Skin epidermis (tissue), 12 donors: Measurements from ENCODE around the gene HEXIM2.

Source experiments
- H3K27ac ChIP-seq, 21 experiments: fragments of 200-600 bp; sonication (generic) in 11 of 21; one replicate each; pipeline ENCODE4 v1.5.0; 2020; ENCODE audit warnings: mild to moderate bottlenecking in 3 of 21, inconsistent platforms in 2 of 21, moderate library complexity in 2 of 21
- H3K4me3 ChIP-seq, 7 experiments: fragments of 200-600 bp; sonication (generic) in 2 of 7; one replicate each; pipeline ENCODE4 v1.5.0; 2020; ENCODE audit warnings: inconsistent platforms in 2 of 7, mild to moderate bottlenecking in 2 of 7, moderate library complexity in 1 of 7

Gene HEXIM2

DNA sequence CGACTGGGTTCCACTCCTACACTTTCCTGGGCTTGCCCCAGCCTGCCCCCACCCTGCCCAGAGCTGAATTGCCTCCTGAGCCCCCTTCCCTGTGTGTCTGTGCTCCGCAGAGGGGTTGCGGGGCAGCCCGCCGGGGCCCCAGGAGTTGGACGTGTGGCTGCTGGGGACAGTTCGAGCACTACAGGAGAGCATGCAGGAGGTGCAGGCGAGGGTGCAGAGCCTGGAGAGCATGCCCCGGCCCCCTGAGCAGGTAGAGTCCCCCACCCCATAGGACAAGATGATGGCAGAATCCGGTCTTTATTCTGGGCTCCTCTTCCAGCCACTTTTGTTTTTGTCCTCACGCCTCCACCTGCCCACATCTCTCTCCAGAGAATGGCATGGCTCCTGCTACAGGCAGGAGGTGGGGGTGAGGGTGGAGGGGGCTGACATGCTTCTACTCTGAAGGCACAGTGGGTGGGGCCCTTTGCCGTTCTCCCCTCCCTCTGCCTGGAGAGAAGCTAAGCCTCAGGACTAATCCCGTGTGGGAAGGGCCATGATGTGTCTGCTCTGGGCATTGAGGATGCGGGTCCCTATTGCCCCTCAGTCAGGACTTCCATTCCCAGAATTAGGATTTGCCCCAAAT lies 22.7 kb upstream of the HEXIM2 start:
- H3K27ac ChIP-seq, result no peak overlapping the region

DNA sequence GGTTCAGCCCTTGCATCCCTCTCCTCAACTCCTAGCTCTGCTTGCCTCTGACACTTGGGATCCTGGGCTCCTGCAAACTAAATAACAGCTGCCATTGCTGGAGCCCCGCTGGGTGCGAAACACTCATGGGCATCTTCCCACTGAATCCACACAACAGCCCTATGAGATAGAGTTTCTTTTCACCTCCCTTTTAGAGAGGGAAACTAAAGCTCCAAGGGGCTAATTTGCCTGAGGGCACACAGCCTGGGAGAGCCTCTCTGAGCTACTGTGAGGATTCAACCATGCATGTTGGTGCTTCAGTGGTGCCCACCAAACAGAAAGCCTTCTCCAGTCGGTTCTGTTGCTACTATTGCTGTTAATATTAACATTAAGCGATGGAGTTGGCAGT lies 22.1 kb upstream of the HEXIM2 start:
- H3K4me3 ChIP-seq, result no peak overlapping the region
- no peak overlapping the region for H3K27ac ChIP-seq

More for the DNA sequence above, 22.7 kb upstream of the HEXIM2 start:
- no peak overlapping the region for H3K4me3 ChIP-seq

DNA sequence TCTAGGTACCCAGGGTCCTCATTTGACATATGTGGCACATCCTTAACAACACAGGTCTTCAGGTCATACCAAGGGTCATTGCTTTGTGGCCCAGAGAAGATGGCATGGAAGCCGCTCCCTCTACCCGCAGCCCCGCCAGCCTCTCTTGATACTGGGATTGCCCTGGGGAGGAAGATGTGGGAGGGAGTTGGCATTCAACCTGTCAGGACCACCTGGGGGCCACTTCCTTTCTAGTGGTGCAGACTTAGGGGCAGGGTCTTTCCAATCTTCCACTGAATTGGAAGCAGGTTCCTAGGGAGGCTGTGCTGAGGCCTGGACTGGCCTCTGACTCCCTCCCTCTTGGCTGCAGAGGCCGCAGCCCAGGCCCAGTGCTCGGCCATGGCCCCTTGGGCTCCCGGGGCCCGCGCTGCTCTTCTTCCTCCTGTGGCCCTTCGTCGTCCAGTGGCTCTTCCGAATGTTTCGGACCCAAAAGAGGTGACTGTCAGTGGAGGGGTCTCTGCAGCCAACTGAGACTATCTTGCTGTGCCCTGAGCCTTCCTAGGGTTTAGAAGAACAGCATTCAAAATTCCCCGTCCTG lies 18.5 kb upstream of the HEXIM2 start:
- H3K4me3 ChIP-seq, result peak overlapping the region in 3 of 7 experiments; percentile 38 to 45 (median 44)
- H3K27ac ChIP-seq, result peak overlapping the region in 20 of 21 experiments; percentile 73 to 96 (median 88)

DNA sequence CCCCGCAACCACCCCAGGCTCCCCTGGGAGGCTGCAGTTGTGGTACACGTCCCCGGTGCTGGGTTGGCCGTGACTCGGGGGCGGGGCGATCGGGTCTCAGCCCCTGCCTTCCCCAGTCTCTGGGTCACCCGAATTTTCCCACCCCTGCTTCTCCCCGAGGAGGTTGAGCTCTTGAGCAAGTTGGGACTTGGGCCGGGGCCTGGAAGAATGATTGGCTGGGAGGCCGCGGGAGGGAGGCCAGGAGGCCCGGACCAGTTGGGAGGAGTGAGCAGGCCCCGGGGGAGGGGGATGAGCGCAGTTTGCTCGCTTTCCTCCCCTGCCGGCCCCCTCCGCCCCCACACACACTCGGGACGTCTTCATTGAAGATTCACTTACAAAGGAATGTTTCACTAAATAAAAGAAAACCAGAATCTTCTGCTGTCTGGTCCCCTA lies 17.9 kb upstream of the HEXIM2 start:
- H3K27ac ChIP-seq, result peak overlapping the region; percentile 7 to 96 (median 88)
- H3K4me3 ChIP-seq, result peak overlapping the region; percentile 26 to 47 (median 38)

DNA sequence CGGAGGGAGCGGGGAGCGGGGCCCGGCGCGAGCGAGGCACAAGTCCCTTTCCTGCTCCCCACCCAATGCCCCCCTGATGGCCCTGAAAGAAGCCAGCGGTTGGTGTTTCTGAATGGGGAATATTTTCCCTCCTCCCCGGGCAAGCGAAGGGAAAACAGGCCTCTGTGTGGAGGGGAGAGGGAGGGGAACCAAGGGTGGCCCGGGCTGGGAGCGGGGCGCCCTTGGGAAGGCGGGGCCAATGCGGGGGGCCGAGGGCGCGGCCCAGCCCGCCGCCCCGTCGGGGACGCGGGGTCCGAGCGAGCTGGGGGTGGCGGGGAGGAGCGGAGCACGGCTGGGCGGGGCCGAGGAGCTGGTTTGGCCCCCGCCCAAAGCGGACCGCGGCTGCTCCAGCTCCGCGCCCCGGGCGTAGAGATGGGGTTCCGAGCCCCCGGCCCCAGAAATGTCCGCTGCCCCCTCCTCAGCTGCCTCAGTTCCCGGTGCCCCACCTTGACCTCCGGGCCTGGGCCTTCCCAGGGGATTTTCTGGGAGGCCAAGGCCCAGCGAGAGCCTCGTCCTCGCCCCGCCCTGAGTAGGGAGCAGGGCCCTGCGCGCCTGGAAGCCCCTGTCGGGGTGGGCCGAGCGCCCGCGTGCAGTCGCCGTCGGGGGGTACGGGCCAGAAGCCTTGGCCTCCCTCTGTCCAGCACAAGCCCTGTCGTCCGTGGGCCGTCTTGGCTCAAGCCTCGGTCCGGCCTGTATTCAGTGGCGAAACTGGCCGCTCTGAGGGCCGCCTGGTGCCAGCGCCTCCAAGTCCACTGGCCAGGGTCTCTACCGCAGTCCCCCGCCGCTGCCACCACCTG lies 17.3 kb upstream of the HEXIM2 start:
- H3K27ac ChIP-seq, result peak overlapping the region; percentile 7 to 96 (median 88)
- H3K4me3 ChIP-seq, result peak overlapping the region; percentile 26 to 47 (median 38)

DNA sequence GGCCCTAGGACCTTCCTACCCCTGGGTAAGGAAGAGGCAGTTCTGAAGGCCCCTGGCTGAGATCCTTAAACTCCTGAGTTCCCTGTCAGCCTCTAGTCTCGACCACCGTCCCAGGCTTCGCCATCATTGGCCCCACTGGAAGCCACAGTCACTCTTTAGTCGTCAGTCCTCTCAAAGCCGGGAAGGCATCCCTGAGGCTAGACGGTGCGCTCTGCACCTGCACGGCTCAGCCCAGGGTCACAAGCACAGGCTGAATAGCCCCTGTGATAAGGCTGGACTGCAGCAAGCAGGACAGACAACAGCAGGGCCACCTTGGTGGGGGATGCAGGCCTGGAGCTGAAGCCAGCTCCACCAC lies 16.7 kb upstream of the HEXIM2 start:
- Histone ChIP-seq H3K4me3 (peak overlapping the region in 4 of 7 experiments; percentile 26 to 47 (median 42)), H3K27ac (peak overlapping the region in 20 of 21 experiments; percentile 73 to 96 (median 88))

DNA sequence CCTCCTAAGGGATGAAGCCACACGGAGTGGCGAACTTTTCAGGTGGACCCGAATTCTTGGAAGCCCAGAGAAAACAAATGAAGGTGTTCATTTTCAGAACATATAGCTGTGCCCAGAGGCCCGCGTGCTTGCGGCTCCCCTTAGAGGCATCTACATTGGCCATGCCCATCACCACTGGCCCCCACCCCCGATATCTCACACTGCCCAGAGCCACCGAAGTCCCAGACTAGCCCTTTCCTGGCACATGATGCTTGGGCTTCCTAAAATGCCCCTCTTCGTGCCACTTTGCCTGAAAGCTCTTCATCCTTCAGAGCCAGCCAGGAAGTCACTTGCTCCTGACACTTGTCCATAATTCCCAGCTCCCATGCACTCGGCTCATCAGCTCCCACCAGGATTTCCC lies 15.5 kb upstream of the HEXIM2 start:
- H3K27ac ChIP-seq, result peak overlapping the region in 16 of 21 experiments; percentile 18 to 100 (median 98)
- H3K4me3 ChIP-seq, result no peak overlapping the region

DNA sequence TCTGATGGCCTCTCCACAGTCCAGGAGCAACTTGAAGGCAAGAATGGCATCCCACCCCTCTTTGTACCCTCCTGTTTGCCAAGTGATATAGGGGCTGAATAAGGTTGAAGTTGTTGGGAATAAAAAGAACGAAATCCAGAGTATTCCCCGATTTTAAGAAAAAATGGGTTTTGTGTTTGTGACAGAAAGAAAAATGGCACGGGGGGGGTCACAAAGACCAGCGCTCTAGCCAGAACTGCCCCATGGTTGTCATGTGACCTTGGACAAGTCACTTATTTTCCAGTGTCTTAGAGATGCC lies 15.1 kb upstream of the HEXIM2 start:
- peak overlapping the region in 19 of 21 experiments; percentile 94 to 100 (median 99) for H3K27ac ChIP-seq
- peak overlapping the region in 3 of 7 experiments; percentile 56 to 78 (median 56) for H3K4me3 ChIP-seq

DNA sequence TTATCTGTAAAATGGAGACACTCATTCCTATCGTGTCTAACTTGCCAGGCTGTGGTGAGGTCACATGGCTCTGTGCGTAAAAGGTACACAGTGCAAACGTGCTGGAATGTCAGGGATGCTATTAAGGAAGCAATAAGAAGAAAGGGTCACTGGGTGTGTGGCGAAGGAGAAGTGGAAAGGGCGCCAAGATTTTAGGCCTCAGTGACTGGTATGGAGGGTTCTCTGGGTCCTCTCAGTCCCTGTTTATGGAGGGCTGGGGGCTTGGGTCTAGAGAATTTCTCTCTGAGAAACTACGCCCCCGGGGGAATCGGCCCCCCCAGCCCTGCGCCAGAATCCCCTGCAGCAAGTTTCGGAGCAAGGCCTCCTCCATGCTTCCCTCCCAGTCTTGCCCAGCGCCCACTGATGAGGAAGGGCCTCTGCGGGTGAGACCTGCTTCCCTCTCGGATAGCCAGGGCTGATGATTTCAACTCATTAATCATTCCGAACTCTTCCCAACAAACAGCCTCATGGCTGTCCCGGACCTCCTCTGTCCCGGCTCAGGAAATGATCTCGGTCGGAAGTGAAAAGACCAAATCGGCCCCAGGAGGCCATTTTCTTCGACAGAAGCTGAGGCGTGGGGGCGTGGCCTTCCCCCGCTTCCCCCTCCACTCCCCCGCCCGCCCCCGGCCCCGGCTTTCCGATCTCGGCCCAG lies 14.6 kb upstream of the HEXIM2 start:
- Histone ChIP-seq H3K27ac (peak overlapping the region; percentile 94 to 100 (median 98)), H3K4me3 (peak overlapping the region; percentile 41 to 78 (median 59))

DNA sequence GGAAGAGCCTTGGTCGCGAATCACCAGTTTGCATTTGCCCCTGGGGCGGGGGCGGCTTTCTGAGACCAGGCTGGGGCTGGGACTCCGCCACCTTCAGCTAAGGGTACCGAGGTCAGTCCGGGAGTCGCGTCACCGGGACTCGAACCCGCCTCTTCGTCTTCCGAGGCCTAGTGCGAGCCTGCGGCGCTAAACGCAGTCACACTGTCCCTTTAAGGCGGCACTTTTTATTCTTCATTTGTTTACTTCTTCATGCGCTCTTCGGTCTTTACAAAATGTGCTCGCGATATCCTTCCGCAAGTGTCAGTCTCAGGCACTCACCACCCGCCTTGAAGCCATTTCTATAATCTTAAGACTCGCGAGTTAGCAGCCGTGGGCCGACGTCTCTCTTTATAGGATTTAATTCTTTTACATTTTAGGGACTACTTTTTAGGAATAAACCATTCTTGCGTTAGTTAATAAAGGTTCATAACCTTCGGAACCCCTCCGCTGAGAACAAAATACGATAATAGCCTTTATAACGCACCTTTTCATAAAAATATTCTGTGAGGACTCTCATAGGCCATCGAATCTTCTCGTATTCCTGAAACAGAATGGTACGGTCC lies 14.0 kb upstream of the HEXIM2 start:
- H3K4me3 ChIP-seq, result peak overlapping the region; percentile 41 to 78 (median 59)
- peak overlapping the region; percentile 94 to 100 (median 98) for H3K27ac ChIP-seq

DNA sequence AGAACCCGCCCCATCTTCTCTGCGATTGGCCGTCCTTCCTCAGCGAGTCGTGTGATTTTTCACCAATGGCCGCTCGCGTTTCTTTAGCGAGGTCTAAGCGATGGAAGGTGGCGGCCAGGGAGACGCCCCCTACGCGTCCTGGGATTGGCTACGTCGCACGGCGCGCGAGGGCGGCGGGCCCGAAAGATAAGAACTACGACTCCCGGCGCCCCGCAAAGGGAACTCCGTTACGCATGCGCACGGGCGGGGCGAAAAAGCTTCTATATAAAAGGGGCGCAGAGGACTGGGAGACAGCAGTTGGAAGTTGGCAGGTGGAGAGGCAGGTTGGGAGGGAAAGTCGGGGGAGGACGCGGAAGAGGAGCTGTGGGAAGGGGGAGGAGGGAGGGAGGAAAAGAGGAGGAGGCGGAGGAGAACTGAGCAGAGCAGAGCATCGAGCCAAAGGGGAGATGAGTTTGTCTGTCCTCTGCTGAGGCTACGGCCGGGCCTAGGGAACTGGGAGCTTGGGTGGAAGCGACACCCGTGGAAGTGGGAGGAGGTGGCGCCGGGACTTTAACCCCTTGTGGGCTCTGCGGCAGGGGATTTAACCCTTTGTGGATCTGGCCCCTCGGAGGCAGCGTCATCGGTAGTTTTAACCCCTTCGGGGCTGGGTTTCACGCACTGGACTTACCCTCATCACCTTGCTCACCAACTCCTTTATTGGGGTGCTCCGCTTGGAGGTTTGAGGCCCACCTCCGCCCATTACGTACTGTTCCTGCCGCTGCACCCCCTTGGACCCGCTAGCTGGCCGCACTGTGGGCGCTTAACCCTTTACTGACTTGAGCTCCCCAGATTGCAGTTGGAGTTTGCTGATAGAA lies 13.3 kb upstream of the HEXIM2 start, which contains the start of gene HEXIM1:
HEXIM1 (plus strand) TSS at position 293 of the 854 bp plus-strand sequence. CDS start 716 bp downstream, outside the sequence.
- Histone ChIP-seq H3K4me3 (peak within 1 kb of the TSS; percentile 60 to 84 (median 69)), H3K27ac (peak within 1 kb of the TSS; percentile 94 to 100 (median 98))

DNA sequence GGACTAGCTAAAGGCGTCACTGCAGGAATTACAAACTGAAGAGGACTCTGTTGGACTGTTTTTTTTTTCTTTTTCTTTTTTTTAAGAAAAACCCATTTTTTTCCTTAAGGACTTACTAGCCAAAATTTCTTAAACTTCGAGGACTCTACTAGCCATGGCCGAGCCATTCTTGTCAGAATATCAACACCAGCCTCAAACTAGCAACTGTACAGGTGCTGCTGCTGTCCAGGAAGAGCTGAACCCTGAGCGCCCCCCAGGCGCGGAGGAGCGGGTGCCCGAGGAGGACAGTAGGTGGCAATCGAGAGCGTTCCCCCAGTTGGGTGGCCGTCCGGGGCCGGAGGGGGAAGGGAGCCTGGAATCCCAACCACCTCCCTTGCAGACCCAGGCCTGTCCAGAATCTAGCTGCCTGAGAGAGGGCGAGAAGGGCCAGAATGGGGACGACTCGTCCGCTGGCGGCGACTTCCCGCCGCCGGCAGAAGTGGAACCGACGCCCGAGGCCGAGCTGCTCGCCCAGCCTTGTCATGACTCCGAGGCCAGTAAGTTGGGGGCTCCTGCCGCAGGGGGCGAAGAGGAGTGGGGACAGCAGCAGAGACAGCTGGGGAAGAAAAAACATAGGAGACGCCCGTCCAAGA lies 12.5 kb upstream of the HEXIM2 start:
- Histone ChIP-seq H3K4me3 (peak overlapping the region; percentile 60 to 84 (median 69)), H3K27ac (peak overlapping the region in 20 of 21 experiments; percentile 64 to 100 (median 94))

DNA sequence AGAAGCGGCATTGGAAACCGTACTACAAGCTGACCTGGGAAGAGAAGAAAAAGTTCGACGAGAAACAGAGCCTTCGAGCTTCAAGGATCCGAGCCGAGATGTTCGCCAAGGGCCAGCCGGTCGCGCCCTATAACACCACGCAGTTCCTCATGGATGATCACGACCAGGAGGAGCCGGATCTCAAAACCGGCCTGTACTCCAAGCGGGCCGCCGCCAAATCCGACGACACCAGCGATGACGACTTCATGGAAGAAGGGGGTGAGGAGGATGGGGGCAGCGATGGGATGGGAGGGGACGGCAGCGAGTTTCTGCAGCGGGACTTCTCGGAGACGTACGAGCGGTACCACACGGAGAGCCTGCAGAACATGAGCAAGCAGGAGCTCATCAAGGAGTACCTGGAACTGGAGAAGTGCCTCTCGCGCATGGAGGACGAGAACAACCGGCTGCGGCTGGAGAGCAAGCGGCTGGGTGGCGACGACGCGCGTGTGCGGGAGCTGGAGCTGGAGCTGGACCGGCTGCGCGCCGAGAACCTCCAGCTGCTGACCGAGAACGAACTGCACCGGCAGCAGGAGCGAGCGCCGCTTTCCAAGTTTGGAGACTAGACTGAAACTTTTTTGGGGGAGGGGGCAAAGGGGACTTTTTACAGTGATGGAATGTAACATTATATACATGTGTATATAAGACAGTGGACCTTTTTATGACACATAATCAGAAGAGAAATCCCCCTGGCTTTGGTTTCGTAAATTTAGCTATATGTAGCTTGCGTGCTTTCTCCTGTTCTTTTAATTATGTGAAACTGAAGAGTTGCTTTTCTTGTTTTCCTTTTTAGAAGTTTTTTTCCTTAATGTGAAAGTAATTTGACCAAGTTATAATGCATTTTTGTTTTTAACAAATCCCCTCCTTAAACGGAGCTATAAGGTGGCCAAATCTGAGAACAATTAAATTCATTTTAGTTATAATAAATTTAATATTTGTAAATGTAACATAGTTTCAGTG lies 11.7 kb upstream of the HEXIM2 start:
- peak overlapping the region; percentile 60 to 84 (median 69) for H3K4me3 ChIP-seq
- peak overlapping the region; percentile 10 to 100 (median 94) for H3K27ac ChIP-seq

DNA sequence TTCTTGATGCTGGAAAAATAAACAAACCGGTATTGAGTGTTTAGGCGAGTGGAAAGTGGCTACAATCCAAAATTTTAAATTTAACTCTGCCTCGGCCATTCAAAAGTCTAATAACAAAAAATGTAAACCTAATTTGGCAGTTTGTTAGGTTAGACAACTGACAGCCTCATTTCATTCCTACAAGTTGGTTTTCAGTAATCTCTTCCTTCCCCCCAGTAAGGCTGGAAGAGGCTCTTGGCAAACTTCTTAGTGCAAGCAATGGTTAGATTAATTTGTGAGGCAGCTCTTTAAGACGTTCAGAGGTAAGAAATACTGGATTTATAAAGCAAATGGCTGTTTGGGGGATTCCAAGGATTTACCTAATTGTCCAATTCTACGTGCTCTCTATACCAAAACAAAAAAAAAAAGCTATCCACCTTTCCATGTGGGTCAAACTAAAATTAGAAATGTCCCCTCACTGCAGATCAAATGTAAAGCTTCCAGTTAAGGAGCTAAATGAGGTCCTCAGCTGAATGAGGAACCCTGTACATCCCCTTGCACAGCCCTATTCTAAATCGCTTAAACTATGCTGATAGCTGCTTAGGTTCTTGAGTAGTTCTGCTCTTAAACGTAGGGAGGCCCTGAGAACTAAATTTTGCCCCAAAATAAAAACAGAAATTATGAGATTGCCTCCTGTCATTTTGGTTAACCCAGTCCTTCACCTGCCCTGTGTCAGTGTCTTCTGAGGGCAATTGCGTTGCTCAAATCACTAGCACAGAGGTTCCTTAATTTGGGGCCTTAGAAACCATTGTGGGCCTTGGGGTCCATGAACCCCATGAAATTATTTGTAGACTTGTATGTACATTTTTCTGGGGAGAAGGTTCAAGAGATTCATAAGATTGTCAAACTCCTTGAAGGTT lies 10.5 kb upstream of the HEXIM2 start:
- Histone ChIP-seq H3K4me3 (peak overlapping the region; percentile 60 to 84 (median 69)), H3K27ac (peak overlapping the region in 15 of 21 experiments; percentile 13 to 100 (median 66))

DNA sequence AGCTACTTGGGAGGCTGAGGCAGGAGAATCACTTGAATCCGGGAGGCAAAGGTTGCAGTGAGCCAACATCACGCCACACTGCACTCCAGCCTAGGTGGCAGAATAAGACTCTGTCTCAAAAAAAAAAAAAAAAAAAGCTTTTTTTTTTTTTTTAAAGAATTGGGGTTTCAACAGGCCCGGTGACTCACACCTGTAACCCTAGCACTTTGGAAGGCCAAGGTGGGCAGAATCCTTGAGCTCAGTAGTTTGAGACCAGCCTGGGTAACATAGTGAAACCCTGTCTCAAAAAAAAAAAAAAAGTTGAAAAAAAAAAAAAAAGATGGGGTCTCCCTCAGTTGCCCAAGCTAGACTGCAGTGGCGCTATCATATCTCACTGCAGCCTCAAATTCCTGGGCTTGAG lies 6.6 kb upstream of the HEXIM2 start:
- H3K27ac ChIP-seq, result peak overlapping the region in 7 of 21 experiments; percentile 1 to 69 (median 35)
- no peak overlapping the region for H3K4me3 ChIP-seq

DNA sequence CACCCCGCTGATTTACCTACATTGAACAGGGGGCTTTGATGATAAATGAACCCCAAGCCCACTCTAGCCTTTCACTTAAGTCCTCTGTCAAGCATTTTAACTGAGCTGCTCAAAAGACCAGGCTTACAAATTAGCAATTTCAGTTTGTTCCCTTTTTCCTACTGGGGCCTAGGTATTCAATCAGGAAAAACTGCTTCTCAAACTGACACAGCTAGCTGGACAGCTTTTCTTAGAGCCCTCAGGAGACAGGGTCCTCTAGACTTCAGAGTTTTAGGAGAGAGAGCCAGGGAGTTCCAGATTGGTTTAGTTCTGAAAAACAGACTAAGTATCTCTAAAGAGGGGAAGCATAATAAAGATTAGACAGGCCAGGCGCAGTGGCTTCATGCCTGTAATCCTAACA lies 6.2 kb upstream of the HEXIM2 start:
- peak overlapping the region in 8 of 21 experiments; percentile 1 to 69 (median 34) for H3K27ac ChIP-seq
- H3K4me3 ChIP-seq, result no peak overlapping the region
